ENCODE results near the gene PLAAT5.
"Not testable (repeated sequence)": the region's sequence is repeated elsewhere in the genome, so short reads cannot be mapped to it uniquely, and the experiment has no call there.

Gene PLAAT5

GRCh38 chr11:63490551-63491239 lies at the start of gene PLAAT5:
TSS of gene PLAAT5 (minus strand) at chr11:63491167. CDS start at chr11:63491034, 133 bp downstream.
- DNase-seq (ENCODE audit: low spot score): peak; percentile 44

- DNase-seq (ENCODE audit: low spot score): peak; percentile 63
Observed at GRCh38 chr11:63537293-63538101, 46.5 kb upstream of the PLAAT5 start.

GRCh38 chr11:63536669-63537292 lies 45.8 kb upstream of the PLAAT5 start, which contains the start of gene PLAAT4:
TSS of gene PLAAT4 (plus strand) at chr11:63536808. CDS start at chr11:63536869, 61 bp downstream.
- DNase-seq (ENCODE audit: low spot score): peak; percentile 71

- DNase-seq (ENCODE audit: low spot score): peak; percentile 6
Observed at GRCh38 chr11:63535734-63536133, 44.8 kb upstream of the PLAAT5 start.

GRCh38 chr11:63534895-63535461 lies 44.0 kb upstream of the PLAAT5 start:
- DNase-seq (ENCODE audit: low spot score): no peak

GRCh38 chr11:63534076-63534475 lies 43.1 kb upstream of the PLAAT5 start:
- DNase-seq (ENCODE audit: low spot score): no peak

- no peak for DNase-seq (ENCODE audit: low spot score)
Observed at GRCh38 chr11:63532799-63533475, 42.0 kb upstream of the PLAAT5 start.

GRCh38 chr11:63532117-63532516 lies 41.1 kb upstream of the PLAAT5 start:
- DNase-seq (ENCODE audit: low spot score): no peak

GRCh38 chr11:63531074-63531792 lies 40.3 kb upstream of the PLAAT5 start:
- DNase-seq (ENCODE audit: low spot score): peak; percentile 57

GRCh38 chr11:63530021-63530420 lies 39.1 kb upstream of the PLAAT5 start:
- DNase-seq (ENCODE audit: low spot score): no peak

- DNase-seq (ENCODE audit: low spot score): not testable (repeated sequence)
Observed at GRCh38 chr11:63529373-63529772, 38.4 kb upstream of the PLAAT5 start.

GRCh38 chr11:63528729-63529278 lies 37.8 kb upstream of the PLAAT5 start:
- DNase-seq (ENCODE audit: low spot score): not testable (repeated sequence)

GRCh38 chr11:63528156-63528555 lies 37.2 kb upstream of the PLAAT5 start:
- DNase-seq (ENCODE audit: low spot score): not testable (repeated sequence)

GRCh38 chr11:63527667-63528066 lies 36.7 kb upstream of the PLAAT5 start:
- no peak for DNase-seq (ENCODE audit: low spot score)

- no peak for DNase-seq (ENCODE audit: low spot score)
Observed at GRCh38 chr11:63523151-63523550, 32.2 kb upstream of the PLAAT5 start.

GRCh38 chr11:63521896-63522295 lies 30.9 kb upstream of the PLAAT5 start:
- no peak for DNase-seq (ENCODE audit: low spot score)

GRCh38 chr11:63520606-63521170 lies 29.7 kb upstream of the PLAAT5 start:
- no peak for DNase-seq (ENCODE audit: low spot score)

- DNase-seq (ENCODE audit: low spot score): peak; percentile 10
Observed at GRCh38 chr11:63518548-63518947, 27.6 kb upstream of the PLAAT5 start.

- DNase-seq (ENCODE audit: low spot score): no peak
Observed at GRCh38 chr11:63517156-63517555, 26.2 kb upstream of the PLAAT5 start.

- peak; percentile 4 for DNase-seq (ENCODE audit: low spot score)
Observed at GRCh38 chr11:63516109-63516508, 25.1 kb upstream of the PLAAT5 start.

All from AG20443 (cell line).